Right ventricle myocardium inferior (tissue), 1 donor: Measurements from ENCODE around the gene EFCAB3. TPM values are rescaled to one million over a fixed set of nuclear protein-coding genes. Genes with fewer than 3 reads are reported as not detected.
"Not testable (repeated sequence)": the region's sequence is repeated elsewhere in the genome, so short reads cannot be mapped to it uniquely, and the experiment has no call there.

Source experiments
- ATAC-seq: fragments of 200-7000 bp; cut with Tn5 transposase; one replicate; pipeline ENCODE4 v1.9.1; 2020; ENCODE audit warnings: mild to moderate bottlenecking, moderate library complexity
- DNase-seq: peaks from one replicate; pipeline ENCODE4 v3.0.0; 2021; ENCODE audit errors: missing footprints
- intact Hi-C: fragments of 100-400 bp; cut with DNase I; formaldehyde crosslinking; loops from one replicate; pipeline ENCODE4 v1.11.0; 2022
- long read RNA-seq: library from polyadenylated mRNA; unstranded; transcript quantifications from one replicate; pipeline ENCODE4 v2.0.0, GENCODE V29; 2021
- total RNA-seq: library from RNA; stranded (reverse); fragmentation: NEBNext Ultra II Directional; extraction: Animal tissue kit (Norgen Biotek cat#: 25700); gene quantifications from one replicate; pipeline ENCODE4 v1.2.1, GENCODE V29; 2021
- donor health status: DM: no; HTN: yes; CAD: no; lungs with severe emphysema.

Gene EFCAB3
- not detected for total RNA-seq
- long read RNA-seq: 0 reads

DNA sequence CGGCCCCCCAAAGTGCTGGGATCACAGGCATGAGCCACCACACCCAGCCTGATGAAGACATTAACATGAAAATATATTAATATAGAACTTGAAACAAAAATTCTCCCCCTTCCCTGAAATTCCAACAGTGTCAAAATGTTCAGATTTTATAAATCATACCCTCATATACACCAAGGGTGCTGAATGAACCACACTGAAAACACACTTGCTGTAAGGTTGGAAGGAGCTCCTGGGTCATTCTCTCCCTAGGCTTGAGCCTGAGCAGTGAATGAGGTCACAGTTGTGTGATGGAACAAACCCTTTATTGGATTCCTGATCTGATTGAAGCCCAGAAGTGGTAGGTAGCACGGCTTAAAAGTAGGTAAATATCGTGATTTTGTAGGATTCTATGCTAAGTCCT, at the start of gene EFCAB3:
Gene EFCAB3, plus strand, starts transcription at position 301 of the 400 bp plus-strand sequence. CDS start 2,427 bp downstream, outside the sequence.
- ATAC-seq: no peak
- intact Hi-C loops: no loop called here

GRCh38 chr17:62336527-62336926, 43.8 kb upstream of the EFCAB3 start:
- intact Hi-C loops: no loop called here
- no peak for DNase-seq
- no peak for ATAC-seq

More for the DNA sequence above, at the start of gene EFCAB3:
- no peak for DNase-seq

DNA sequence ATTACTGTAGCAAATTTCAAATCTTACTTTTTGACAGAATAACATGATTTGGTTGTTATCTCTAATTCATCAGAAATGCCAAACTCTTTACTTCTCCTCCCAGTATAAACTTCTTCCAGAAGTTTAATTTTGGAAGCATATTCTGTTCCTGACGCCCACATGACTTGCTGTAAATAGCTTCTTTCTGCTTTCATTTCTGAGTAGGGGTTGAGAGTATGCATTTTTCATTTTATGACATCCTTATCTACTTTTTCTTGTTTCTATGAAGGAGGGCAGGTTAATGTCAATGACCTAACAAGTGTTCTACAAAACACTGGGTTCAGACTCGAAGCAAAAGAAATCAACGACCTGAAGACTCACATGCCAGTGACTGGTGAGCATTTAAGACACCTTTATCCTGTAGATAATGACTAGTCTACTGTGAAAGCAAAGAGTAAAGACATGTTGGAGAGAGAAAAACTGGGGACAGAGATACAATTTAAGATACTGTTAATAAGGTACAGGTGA, 36.5 kb upstream of the EFCAB3 start:
- DNase-seq (no peak), ATAC-seq (no peak)
- intact Hi-C loops: no loop called here

DNA sequence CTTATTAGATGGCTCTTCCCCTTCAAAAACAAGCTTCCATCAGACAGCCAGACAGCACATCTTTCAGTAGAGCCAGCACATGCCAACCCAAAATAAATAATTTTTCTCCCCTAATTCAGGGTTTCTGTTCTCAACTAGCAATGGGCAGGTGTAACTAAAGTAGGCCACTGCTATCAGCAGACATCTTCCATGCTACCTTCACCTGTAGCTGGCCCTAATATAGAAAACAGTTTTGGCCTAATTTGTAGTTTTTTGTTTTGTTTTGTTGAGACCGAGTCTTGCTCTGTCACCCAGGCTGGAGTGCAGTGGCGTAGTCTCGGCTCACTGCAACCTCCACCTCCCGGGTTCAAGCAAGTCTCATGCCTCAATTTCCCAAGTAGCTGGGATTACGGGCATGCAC, 29.2 kb upstream of the EFCAB3 start:
- intact Hi-C loops: no loop called here
- ATAC-seq: no peak
- DNase-seq: no peak

- no peak for ATAC-seq
- intact Hi-C loops: no loop called here
- no peak for DNase-seq
These were observed 14.2 kb upstream of the EFCAB3 start for GRCh38 chr17:62366191-62366590.

GRCh38 chr17:62381561-62381960, 1.2 kb downstream of the EFCAB3 start:
- ATAC-seq (no peak), DNase-seq (no peak)
- intact Hi-C loops: no loop called here

DNA sequence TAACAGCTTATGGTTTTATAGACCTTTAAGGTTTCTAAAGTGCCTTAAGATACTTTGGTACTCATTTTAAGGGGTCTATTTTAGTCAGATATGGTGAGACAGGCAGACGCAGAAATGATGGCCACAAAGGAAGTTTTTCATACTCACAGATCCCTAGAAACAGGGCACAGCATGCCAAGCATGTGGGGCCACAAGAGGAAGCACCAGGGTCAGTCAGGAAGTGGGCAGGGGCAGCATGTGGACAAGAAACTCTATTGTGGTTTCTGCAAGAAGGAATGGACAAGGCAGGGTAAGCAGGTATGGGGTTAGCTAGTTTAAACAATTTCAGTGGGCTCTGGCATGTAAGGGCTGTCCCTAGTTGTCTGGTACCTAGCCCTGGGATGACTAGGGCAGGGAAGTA, 8.5 kb downstream of the EFCAB3 start:
- ATAC-seq (no peak), DNase-seq (no peak)
- intact Hi-C loops: no loop called here

GRCh38 chr17:62392908-62393307, 12.6 kb downstream of the EFCAB3 start:
- ATAC-seq (no peak), DNase-seq (no peak)
- intact Hi-C loops: no loop called here

- ATAC-seq: no peak
- DNase-seq: no peak
- intact Hi-C loops: no loop called here
These were observed 18.5 kb downstream of the EFCAB3 start for GRCh38 chr17:62398891-62399290.

- ATAC-seq (no peak), DNase-seq (no peak)
- intact Hi-C loops: no loop called here
These were observed 25.1 kb downstream of the EFCAB3 start for GRCh38 chr17:62405451-62405850.

- DNase-seq, intact Hi-C loops, ATAC-seq: not testable (repeated sequence)
These were observed 32.7 kb downstream of the EFCAB3 start for GRCh38 chr17:62413090-62413489.

GRCh38 chr17:62423647-62424461, 43.5 kb downstream of the EFCAB3 start, which contains the start of gene METTL2A:
Gene METTL2A, plus strand, starts transcription at chr17:62423897. Its CDS starts 6 bp downstream, at chr17:62423903.
- intact Hi-C loops: not testable (repeated sequence)
- ATAC-seq: peak; percentile 96
- DNase-seq: peak; percentile 87

GRCh38 chr17:62426214-62426613, 45.9 kb downstream of the EFCAB3 start:
- intact Hi-C loops, DNase-seq, ATAC-seq: not testable (repeated sequence)

- intact Hi-C loops, ATAC-seq, DNase-seq: not testable (repeated sequence)
These were observed 54.9 kb downstream of the EFCAB3 start for GRCh38 chr17:62435251-62435650.

- DNase-seq, intact Hi-C loops, ATAC-seq: not testable (repeated sequence)
These were observed 60.8 kb downstream of the EFCAB3 start for GRCh38 chr17:62441181-62441580.

DNA sequence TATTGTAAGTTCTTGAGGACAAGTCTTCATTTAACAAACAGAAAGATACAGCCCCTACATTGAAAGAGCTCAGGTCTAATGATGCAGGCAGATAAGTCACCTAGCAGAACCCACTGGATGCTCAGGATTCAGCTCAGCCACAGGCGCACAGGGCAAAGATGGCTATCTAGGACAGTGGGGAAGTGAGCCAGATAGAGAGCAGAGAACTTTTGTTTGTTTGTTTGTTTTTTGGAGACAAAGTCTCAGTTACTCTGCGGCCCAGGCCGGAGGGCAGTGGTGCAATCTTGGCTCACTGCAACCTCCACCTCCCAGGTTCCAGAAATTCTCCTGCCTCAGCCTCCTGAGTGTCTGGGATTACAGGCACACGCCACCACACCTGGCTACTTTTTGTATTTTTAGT, 63.7 kb downstream of the EFCAB3 start:
- no peak for ATAC-seq
- intact Hi-C loops: no loop called here
- DNase-seq: no peak

DNA sequence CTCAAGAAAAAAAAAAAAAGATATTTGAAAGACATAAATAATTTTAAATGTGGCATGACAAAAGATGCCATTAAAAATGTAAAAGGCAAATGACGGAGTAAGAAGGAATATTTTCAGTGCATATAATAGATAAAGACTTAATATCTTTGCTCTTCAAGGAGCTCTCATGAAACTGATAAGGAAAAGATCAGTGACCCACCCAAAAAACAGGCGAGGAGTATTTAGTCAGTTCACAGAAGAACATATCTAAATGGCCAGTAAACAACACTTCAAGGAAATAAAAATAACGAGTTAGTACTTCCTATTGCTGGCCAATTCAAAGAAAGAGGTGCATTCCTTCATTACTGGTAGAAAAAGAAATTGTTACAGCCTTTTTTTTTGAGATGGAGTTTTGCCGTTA, 65.4 kb downstream of the EFCAB3 start:
- DNase-seq, intact Hi-C loops, ATAC-seq: not testable (repeated sequence)

GRCh38 chr17:62452195-62452594, 71.8 kb downstream of the EFCAB3 start:
- ATAC-seq: not testable (repeated sequence)

DNA sequence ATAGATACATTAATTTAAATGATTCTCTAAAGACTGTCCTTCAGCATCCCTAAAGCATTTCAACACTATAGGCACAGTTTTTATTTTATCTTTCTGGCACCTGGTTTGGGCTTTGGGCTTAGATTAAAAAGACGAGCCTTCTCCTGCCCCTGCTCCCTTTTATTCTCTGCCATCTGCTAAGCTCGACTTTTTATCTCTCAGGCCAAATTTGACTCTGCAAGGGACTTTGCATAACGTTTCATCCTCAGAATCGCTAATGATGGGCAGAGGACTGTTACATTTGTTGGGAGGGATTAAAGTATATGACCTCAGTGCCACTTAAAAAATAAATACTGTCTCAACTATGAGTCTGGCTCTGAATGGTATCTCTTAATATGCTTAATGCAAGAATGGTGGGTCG, 72.7 kb downstream of the EFCAB3 start:
- intact Hi-C loops, DNase-seq, ATAC-seq: not testable (repeated sequence)

More at GRCh38 chr17:62452195-62452594, 71.8 kb downstream of the EFCAB3 start:
- DNase-seq, intact Hi-C loops: not testable (repeated sequence)

GRCh38 chr17:62453656-62454055, 73.3 kb downstream of the EFCAB3 start:
- intact Hi-C loops, DNase-seq: not testable (repeated sequence)

More at GRCh38 chr17:62453656-62454055, 73.3 kb downstream of the EFCAB3 start:
- not testable (repeated sequence) for ATAC-seq
